GM21619 (cell line): ENCODE data around the gene SLC39A7.

Experiments used
- ATAC-seq: cut with Tn5 transposase; IDR thresholded peaks from one replicate; pipeline ENCODE4 v1.9.1; 2021; ENCODE audit not compliant: unreplicated experiment

Gene SLC39A7

GRCh38 chr6:33204165-33204414 is 3.4 kb downstream of the SLC39A7 start:
- ATAC-seq, result no peak

GRCh38 chr6:33204415-33205190 is 3.9 kb downstream of the SLC39A7 start, which contains the start of gene HSD17B8:
TSS of gene HSD17B8 (plus strand) at chr6:33204655. CDS start at chr6:33204669, 14 bp downstream.
- ATAC-seq, result peak; percentile 36

GRCh38 chr6:33205191-33206026 is 4.7 kb downstream of the SLC39A7 start:
- ATAC-seq, result no peak

GRCh38 chr6:33206027-33206863 is 5.6 kb downstream of the SLC39A7 start:
- ATAC-seq, result no peak

- ATAC-seq, result no peak
Measured at GRCh38 chr6:33206864-33207551, 6.3 kb downstream of the SLC39A7 start.

- ATAC-seq, result no peak
Measured at GRCh38 chr6:33207552-33208090, 7.0 kb downstream of the SLC39A7 start.

- peak; percentile 44 for ATAC-seq
Measured at GRCh38 chr6:33208091-33208967, 7.7 kb downstream of the SLC39A7 start, which contains the start of gene RING1. TSS of gene RING1 (plus strand) at chr6:33208500. CDS start at chr6:33208823, 323 bp downstream.

GRCh38 chr6:33209856-33210255 is 9.2 kb downstream of the SLC39A7 start:
- ATAC-seq, result no peak

- ATAC-seq, result no peak
Measured at GRCh38 chr6:33211136-33211535, 10.5 kb downstream of the SLC39A7 start.

- ATAC-seq, result no peak
Measured at GRCh38 chr6:33211666-33212422, 11.2 kb downstream of the SLC39A7 start.

GRCh38 chr6:33212857-33213165 is 12.1 kb downstream of the SLC39A7 start:
- ATAC-seq, result no peak

- no peak for ATAC-seq
Measured at GRCh38 chr6:33213166-33213988, 12.7 kb downstream of the SLC39A7 start.

- no peak for ATAC-seq
Measured at GRCh38 chr6:33213989-33214335, 13.3 kb downstream of the SLC39A7 start.

GRCh38 chr6:33215271-33216116 is 14.8 kb downstream of the SLC39A7 start:
- no peak for ATAC-seq

GRCh38 chr6:33216117-33216649 is 15.5 kb downstream of the SLC39A7 start:
- no peak for ATAC-seq

- ATAC-seq, result no peak
Measured at GRCh38 chr6:33217246-33217645, 16.6 kb downstream of the SLC39A7 start.

- ATAC-seq, result no peak
Measured at GRCh38 chr6:33217681-33218080, 17.0 kb downstream of the SLC39A7 start.
